ENCODE measurements around the gene GLRX. TPM values are rescaled to one million over a fixed set of nuclear protein-coding genes. Genes with fewer than 3 reads are reported as not detected.
A peak's percentile ranks its signal among the peaks of the same experiment; 100 is the strongest.

The GLRX gene
- total and polyA plus RNA-seq, 2 experiments from 2014 or later: 15.7 to 51.1 TPM

- TF ChIP-seq, protein P1, sequence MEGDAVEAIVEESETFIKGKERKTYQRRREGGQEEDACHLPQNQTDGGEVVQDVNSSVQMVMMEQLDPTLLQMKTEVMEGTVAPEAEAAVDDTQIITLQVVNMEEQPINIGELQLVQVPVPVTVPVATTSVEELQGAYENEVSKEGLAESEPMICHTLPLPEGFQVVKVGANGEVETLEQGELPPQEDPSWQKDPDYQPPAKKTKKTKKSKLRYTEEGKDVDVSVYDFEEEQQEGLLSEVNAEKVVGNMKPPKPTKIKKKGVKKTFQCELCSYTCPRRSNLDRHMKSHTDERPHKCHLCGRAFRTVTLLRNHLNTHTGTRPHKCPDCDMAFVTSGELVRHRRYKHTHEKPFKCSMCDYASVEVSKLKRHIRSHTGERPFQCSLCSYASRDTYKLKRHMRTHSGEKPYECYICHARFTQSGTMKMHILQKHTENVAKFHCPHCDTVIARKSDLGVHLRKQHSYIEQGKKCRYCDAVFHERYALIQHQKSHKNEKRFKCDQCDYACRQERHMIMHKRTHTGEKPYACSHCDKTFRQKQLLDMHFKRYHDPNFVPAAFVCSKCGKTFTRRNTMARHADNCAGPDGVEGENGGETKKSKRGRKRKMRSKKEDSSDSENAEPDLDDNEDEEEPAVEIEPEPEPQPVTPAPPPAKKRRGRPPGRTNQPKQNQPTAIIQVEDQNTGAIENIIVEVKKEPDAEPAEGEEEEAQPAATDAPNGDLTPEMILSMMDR (IDR thresholded peaks at IDR 0.05; ENCODE audit: low read depth, low read length): no peak
- H3K9me3 ChIP-seq (ENCODE audit: low read depth): no peaks in the 10 kb centered on the region
- peaks cover 27% of the 10 kb centered on the region for H3K36me3 ChIP-seq
- H3K4me3 ChIP-seq: no peak overlapping the region
- peaks cover 4% of the 10 kb centered on the region for H3K4me1 ChIP-seq (ENCODE audit: low read depth)
- DNase-seq (ENCODE audit: low read depth in 1 of 2, low spot score in 1 of 2): no peak
- no peaks in the 10 kb centered on the region for H3K27me3 ChIP-seq
- peak overlapping the region; percentile 31 for H3K27ac ChIP-seq
These were observed 25.2 kb downstream of the GLRX start for GRCh38 chr5:95797301-95797700.

GRCh38 chr5:95794070-95794516 is 28.4 kb downstream of the GLRX start:
- Histone ChIP-seq H3K27me3 (no peaks in the 10 kb centered on the region), H3K4me1 (ENCODE audit: low read depth) (no peaks in the 10 kb centered on the region), H3K9me3 (ENCODE audit: low read depth) (no peaks in the 10 kb centered on the region), H3K4me3 (no peak overlapping the region), H3K36me3 (peaks cover 53% of the 10 kb centered on the region), H3K27ac (peak overlapping the region; percentile 27)
- peak in 1 of 2 donors; percentile 80 for DNase-seq (ENCODE audit: low read depth in 1 of 2, low spot score in 1 of 2)
- TF ChIP-seq, protein P1 (IDR thresholded peaks at IDR 0.05; ENCODE audit: low read depth, low read length): no peak

- TF ChIP-seq, protein P1 (IDR thresholded peaks at IDR 0.05; ENCODE audit: low read depth, low read length): no peak
- no peaks in the 10 kb centered on the region for H3K27me3 ChIP-seq
- peaks cover 3% of the 10 kb centered on the region for H3K4me1 ChIP-seq (ENCODE audit: low read depth)
- no peak overlapping the region for H3K4me3 ChIP-seq
- peak overlapping the region; percentile 73 for H3K27ac ChIP-seq
- peaks cover 76% of the 10 kb centered on the region for H3K36me3 ChIP-seq
- no peaks in the 10 kb centered on the region for H3K9me3 ChIP-seq (ENCODE audit: low read depth)
- DNase-seq (ENCODE audit: low read depth in 1 of 2, low spot score in 1 of 2): no peak
These were observed 30.8 kb downstream of the GLRX start for GRCh38 chr5:95791751-95792150.

DNA sequence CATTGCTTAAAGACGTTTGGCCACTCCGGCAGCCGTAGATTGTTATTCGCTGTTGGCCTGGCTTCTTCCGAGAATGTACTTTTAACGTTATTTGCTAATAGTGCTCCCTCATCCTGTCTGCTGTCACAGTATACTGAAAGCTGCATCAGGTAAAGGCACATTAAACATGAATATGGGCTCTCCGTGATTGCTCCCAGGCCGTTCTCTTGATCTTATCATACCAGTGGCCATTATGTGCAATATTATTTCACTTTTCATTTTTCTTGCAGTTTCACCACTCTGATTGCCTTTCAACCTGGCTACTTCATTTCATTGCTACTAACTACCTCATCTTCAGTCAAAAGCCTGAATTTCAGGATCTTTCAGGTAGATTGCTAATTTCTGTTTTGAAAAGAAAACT is 34.0 kb downstream of the GLRX start:
- Histone ChIP-seq H3K4me1 (ENCODE audit: low read depth) (peaks cover 11% of the 10 kb centered on the region), H3K9me3 (ENCODE audit: low read depth) (no peaks in the 10 kb centered on the region), H3K27ac (peak overlapping the region; percentile 46), H3K36me3 (peaks cover 85% of the 10 kb centered on the region), H3K4me3 (no peak overlapping the region), H3K27me3 (no peaks in the 10 kb centered on the region)
- DNase-seq (ENCODE audit: low read depth in 1 of 2, low spot score in 1 of 2): no peak
- TF ChIP-seq, protein P1 (IDR thresholded peaks at IDR 0.05; ENCODE audit: low read depth, low read length): no peak

DNA sequence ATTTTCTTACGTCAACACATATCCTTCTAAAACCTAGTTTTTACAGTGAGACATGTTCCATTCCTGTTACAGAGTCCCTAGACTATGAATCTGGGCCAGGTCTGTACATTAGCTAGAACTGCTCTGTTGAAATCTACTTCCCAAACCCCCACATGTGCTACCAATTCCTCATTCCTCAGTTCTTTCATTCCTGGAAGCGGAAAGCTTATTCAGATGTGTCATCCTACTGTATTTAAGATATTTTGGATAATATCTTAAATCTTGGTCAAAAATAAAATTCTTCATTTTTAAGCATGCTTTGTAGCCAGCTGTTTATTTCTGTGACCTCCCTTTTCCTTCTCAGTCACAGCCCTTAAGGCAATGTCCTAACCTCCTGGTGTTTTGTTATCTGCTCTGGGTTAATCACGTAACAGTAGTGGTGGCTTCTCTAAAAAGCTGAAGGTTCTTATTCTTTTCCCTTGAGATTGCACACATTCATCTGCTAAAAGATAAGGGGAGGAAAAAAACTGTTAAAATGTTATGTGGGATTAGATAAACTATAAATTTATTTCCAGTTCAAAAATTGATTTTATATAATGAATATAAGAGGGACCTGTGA is 35.6 kb downstream of the GLRX start:
- Histone ChIP-seq H3K36me3 (peaks cover 81% of the 10 kb centered on the region), H3K4me3 (no peak overlapping the region), H3K27me3 (no peaks in the 10 kb centered on the region), H3K9me3 (ENCODE audit: low read depth) (no peaks in the 10 kb centered on the region), H3K4me1 (ENCODE audit: low read depth) (peaks cover 11% of the 10 kb centered on the region), H3K27ac (peak overlapping the region; percentile 46)
- DNase-seq (ENCODE audit: low read depth in 1 of 2, low spot score in 1 of 2): peak in 1 of 2 donors; percentile 84
- TF ChIP-seq, protein P1 (IDR thresholded peaks at IDR 0.05; ENCODE audit: low read depth, low read length): no peak

Measured in cardiac muscle cell (in vitro differentiated cells and primary cell).